NCI-H1436 treated with DMSO at 0.1 percent for 48 hours (cell line): ENCODE measurements around the gene C14orf132.
"Not testable (repeated sequence)": the region's sequence is repeated elsewhere in the genome, so short reads cannot be mapped to it uniquely, and the experiment has no call there.

Experiments
- DNase-seq: peaks from one replicate; lab custom pipeline; 2025; lab: John Stamatoyannopoulos, UW

The C14orf132 gene

DNA sequence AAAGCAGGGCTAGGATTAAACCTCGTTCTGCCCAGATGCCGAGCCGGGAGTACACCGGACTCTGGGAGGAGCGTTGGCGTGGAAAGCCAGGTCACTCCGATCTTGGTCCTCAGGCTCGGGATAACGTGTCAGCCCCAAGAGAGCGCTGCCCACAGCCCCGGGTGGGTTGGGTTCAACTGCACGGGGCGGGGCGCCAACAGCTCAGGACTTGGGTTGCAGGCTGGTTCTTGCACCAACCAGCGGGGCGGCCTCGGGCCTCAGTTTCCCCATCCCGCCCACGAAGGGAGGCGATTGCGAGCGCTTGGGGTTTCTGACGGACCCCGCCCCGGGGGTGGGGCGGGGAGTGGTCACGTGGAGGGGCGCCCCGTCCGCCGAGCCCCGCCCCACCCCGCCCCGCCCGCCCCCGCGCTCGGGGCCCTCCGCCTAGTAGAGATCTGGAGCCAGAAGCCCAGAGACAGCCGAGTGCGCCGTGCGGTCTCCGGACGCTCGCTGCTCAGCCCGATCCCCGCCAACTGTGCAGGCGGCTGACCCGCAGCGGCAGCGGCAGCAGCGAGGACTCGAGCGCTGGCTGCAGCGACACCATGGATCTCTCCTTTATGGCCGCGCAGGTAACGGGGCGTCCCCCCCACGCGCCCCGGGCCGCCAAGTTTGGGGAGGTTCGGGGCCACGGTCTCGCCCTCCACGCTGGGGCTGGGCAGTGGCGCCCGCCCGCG lies at the start of gene C14orf132:
Gene C14orf132 (plus strand): TSS at position 443 of the 713 bp plus-strand sequence. CDS start 139 bp downstream, at position 582.
- DNase-seq, result no peak

GRCh38 chr14:95993768-95994592 lies 45.2 kb upstream of the C14orf132 start:
- DNase-seq, result peak; percentile 48

DNA sequence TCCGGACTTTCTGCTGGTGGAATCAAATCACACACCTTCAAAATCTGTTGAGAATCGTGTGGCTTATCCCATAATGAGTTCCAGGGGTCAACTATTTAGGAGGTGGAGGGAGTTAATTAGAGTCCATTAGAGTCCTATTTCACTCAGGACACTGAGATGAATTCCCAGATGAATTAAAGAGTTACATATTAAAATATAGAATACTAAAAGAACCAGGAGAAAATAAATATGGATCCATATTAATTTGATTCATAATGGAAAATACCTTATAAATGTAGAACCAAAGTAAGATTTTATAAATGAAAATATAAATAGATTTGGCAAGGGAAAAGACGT lies 44.6 kb upstream of the C14orf132 start:
- DNase-seq, result no peak

- no peak for DNase-seq
Observed at GRCh38 chr14:95998656-95999055, 40.5 kb upstream of the C14orf132 start.

GRCh38 chr14:96001866-96002497 lies 37.2 kb upstream of the C14orf132 start:
- DNase-seq, result peak; percentile 16

GRCh38 chr14:96002498-96002884 lies 36.7 kb upstream of the C14orf132 start:
- DNase-seq, result no peak

DNA sequence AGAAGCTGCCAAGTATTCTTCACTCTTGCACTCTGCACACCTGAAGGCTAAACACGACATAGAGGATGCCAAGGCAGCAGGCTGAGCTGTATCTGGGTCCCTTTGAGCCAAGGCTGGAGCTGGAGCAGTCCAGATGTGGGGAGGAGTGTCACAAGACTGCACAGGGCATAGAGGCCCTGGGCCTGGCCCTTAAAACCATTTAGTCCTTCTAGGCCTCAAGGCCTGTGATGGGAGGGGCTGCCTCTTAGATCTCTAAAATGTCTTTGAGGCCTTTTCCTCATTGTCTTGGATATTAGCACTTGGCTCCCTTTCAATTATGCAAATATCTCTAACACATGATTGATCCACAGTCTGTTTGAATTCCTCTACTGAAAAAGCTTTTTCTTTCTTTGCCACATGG lies 28.0 kb upstream of the C14orf132 start:
- DNase-seq, result no peak

GRCh38 chr14:96011607-96012006 lies 27.6 kb upstream of the C14orf132 start:
- DNase-seq, result no peak

- DNase-seq, result not testable (repeated sequence)
Observed at GRCh38 chr14:96012757-96013156, 26.4 kb upstream of the C14orf132 start.

- DNase-seq, result no peak
Observed at GRCh38 chr14:96014176-96014575, 25.0 kb upstream of the C14orf132 start.

DNA sequence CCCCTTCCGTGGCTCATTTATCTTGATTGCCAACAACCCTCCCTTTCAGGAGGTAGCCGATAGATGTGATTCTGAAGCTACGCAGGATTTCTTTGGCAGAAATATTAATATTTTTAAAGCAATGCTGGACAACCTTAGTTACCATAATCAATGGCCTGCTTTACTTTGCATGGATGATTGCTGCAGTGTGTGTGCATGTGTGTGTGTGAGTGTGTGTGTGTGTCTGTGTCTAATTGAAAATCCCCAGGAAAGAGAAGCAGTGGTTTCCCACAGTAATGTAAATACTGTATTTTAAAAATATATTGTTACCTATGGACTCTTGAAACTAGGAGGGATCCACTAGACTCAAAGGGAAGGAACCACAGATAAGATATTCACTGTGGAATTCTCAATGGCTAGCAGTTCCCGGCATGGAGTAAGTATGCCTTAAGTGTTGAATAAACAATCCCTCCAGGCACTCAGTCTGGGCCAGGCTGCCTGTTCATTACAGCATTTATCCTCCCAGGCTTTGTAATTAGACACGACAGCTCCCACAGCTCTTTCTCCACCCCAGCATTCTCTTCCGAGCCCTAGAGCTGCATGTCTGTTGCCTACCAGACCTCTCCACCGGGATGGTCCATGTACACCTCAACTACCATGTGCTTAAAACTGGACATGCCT lies 22.5 kb upstream of the C14orf132 start:
- DNase-seq, result no peak

- DNase-seq, result no peak
Observed at GRCh38 chr14:96017882-96018281, 21.3 kb upstream of the C14orf132 start.

GRCh38 chr14:96027431-96028355 lies 11.5 kb upstream of the C14orf132 start:
- DNase-seq, result no peak

DNA sequence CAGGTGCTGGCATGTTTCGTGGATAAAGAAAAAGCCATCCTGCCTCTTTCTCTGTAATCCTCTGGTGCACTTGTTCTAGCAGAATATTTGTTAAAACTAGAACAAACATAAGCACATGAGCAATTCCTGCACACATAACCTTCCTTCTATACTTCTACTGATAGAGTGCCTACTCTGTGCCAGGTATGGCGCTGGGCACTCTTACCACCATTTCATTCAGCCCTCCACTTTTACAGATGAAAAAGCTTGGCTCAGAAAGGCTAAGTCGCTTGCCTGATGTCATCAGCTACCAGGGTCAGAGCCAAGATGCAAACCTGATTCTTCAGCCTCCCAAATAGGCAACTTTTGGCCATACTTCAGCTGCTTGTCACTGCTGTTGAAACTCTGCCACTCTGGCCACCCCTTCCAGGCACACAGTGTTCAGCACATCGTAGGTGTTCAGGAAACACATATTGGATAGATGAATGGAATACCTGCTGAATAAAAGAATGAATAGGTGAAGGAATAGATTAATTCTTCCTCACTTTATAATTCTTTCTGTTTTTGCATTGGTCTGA lies 10.0 kb upstream of the C14orf132 start:
- DNase-seq, result no peak

DNA sequence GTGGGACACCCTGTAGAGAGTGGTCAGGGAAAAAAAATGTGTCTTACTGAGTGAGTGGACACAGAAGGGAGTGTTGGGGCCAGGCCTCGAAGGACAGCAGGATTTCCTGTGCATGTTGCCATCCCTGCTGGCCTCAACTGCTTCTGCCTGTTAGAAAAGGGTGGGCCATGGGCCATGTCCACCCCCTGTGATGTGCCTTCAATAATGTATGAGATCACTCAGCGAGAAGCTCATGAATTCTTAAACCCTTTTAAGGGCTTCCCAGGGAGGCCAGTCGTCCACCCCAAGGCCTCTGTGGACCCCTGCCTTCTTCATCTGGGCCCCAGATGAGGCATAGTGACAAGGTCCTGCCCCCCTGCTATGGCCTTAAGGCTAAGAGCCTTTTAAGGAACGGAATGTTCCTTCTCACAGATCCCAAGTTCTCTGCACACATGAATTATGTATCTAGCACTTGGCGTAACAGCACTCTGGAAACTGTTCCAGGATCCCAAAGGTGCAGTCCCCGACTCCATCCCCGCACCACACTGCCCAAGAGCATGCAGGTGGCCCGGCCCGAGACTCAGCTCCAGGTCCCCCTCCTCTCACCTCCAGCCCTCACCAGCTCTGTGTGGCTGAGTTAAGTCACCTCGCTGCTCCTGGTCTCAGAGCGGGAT lies 8.9 kb upstream of the C14orf132 start:
- DNase-seq, result no peak

DNA sequence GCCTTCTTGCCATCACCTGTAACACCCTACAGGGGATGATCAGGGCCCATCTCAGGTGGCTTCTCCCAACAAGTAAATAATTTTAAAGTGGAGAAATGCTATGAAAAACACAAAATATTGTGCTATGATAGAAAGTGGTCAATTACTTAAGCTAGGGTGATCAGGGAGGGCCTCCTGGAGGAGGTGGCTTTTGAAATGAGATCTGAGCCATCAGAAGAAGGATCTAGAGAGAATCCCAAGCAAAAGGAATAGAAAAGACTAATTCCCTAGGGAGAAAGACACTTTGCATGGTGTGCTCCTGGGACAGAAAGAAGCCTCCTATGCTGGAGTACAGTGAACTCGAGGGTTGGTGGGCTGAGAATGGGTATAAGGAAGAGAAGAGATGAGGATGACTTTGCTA lies 7.5 kb upstream of the C14orf132 start:
- DNase-seq, result no peak

GRCh38 chr14:96035456-96035855 lies 3.7 kb upstream of the C14orf132 start:
- no peak for DNase-seq

GRCh38 chr14:96037891-96038557 lies 1.1 kb upstream of the C14orf132 start:
- DNase-seq, result no peak

- no peak for DNase-seq
Observed at GRCh38 chr14:96038558-96038919, 623 bp upstream of the C14orf132 start.
